Gastrocnemius medialis (tissue), 4 donors: ENCODE results near the gene GALNT4. TPM values are rescaled to one million over a fixed set of nuclear protein-coding genes. Genes with fewer than 3 reads are reported as not detected.

Experiments
- ATAC-seq, 2 donors: fragments of 150-250 bp; one replicate each; pipeline ENCODE4 v1.9.1; 2016
- DNase-seq, 2 donors: peaks; one replicate each; pipeline ENCODE4 v3.0.0-alpha.2; 2019
- H3K27ac ChIP-seq, 4 donors: fragments of 200-600 bp; sonication (generic); 1 replicate in 1 of 4; 2 replicates in 3 of 4; pipeline ENCODE4 v1.5.1; 2016 to 2018; ENCODE audit warnings: mild to moderate bottlenecking in 2 of 4, moderate library complexity in 1 of 4
- H3K27me3 ChIP-seq, 3 donors: fragments of 200-600 bp; sonication (generic) in 2 of 3; 1 replicate in 1 of 3; 2 replicates in 2 of 3; pipeline versions ENCODE4 v1.5.1 to v1.6.0; 2016 to 2019; ENCODE audit warnings: mild to moderate bottlenecking in 1 of 3, moderate library complexity in 1 of 3
- H3K36me3 ChIP-seq, 2 donors: fragments of 200-600 bp; sonication (generic) in 1 of 2; one replicate each; pipeline ENCODE4 v1.5.1; 2017 to 2018
- H3K4me1 ChIP-seq, 2 donors: fragments of 200-600 bp; sonication (generic) in 1 of 2; one replicate each; pipeline ENCODE4 v1.5.1; 2016 to 2017; ENCODE audit warnings: mild to moderate bottlenecking in 2 of 2
- H3K4me3 ChIP-seq, 4 donors: fragments of 200-600 bp; sonication (generic) in 3 of 4; 1 replicate in 1 of 4; 2 replicates in 3 of 4; pipeline ENCODE4 v1.5.1; 2016 to 2019; ENCODE audit warnings: mild to moderate bottlenecking in 2 of 4
- H3K9me3 ChIP-seq, 3 donors: fragments of 200-600 bp; sonication (generic) in 2 of 3; 1 replicate in 1 of 3; 2 replicates in 2 of 3; pipeline ENCODE4 v1.5.1; 2016 to 2019
- CTCF ChIP-seq, 5 experiments: fragments of 450-650 bp in 3 of 5; fragments of 200-600 bp in 2 of 5; sonication (generic) in 2 of 5; IDR thresholded peaks in 4 of 5; conservative IDR thresholded peaks in 1 of 5; 1 replicate in 4 of 5; 2 replicates in 1 of 5; pipeline ENCODE4 v1.5.1; 2016 to 2019; ENCODE audit warnings: antibody characterized with exemption in 5 of 5, mild to moderate bottlenecking in 3 of 5, moderate library complexity in 3 of 5
- POLR2A ChIP-seq, 2 donors: fragments of 450-650 bp; IDR thresholded peaks; one replicate each; pipeline ENCODE4 v1.6.1; 2017; ENCODE audit warnings: antibody characterized with exemption in 2 of 2, mild to moderate bottlenecking in 2 of 2, moderate library complexity in 2 of 2
- in situ Hi-C, 4 donors: fragments of 200-750 bp; cut with MboI; loops; one replicate each; pipeline versions ENCODE4 v1.15.0 to v1.8.0; 2017; ENCODE audit warnings: low sequenced_read_pairs in 4 of 4
- intact Hi-C: fragments of 100-400 bp; cut with DNase I; formaldehyde crosslinking; loops from one replicate; pipeline ENCODE4 v1.15.1; 2023; ENCODE audit warnings: low total_unique reads
- total RNA-seq, 4 donors: library from RNA; depleted of rRNA; stranded (reverse); fragments of >200 nt; gene quantifications; one replicate each; pipeline versions ENCODE4 v1.1.0 to v1.2.3, GENCODE V29; 2016

The GALNT4 gene
- total RNA-seq, 4 donors from 2014 or later = 1.2 to 2.2 (median 1.7) TPM

GRCh38 chr12:89540586-89540985 lies 16.0 kb upstream of the GALNT4 start:
- DNase-seq = no peak
- H3K36me3 ChIP-seq = no peaks in the 10 kb centered on the region
- peaks cover 7 to 28% of the 10 kb centered on the region in 2 donors for H3K4me1 ChIP-seq
- H3K9me3 ChIP-seq = no peaks in the 10 kb centered on the region
- no peaks in the 10 kb centered on the region for H3K27me3 ChIP-seq
- in situ Hi-C loops = loop anchor here (10.0 to 25.0 kb wide), 5 partner anchors 564 to 1422 kb away; partner anchors contain the start of gene CCER1 (in 2 of the 4)
- H3K27ac ChIP-seq = no peak overlapping the region
- ATAC-seq = no peak
- H3K4me3 ChIP-seq = no peak overlapping the region
- intact Hi-C loops = loop anchor here (5.0 to 10.0 kb wide), 3 partner anchors 712 to 1417 kb away; partner anchors contain the start of gene CCER1
- TF ChIP-seq POLR2A (IDR thresholded peaks at IDR 0.05) (no peak), CTCF (IDR thresholded peaks at IDR 0.05 in 4 of 5, conservative IDR thresholded peaks at IDR 0.05 in 1 of 5) (no peak)

GRCh38 chr12:89539426-89540223 lies 15.0 kb upstream of the GALNT4 start:
- intact Hi-C loops (loop anchor here (5.0 to 10.0 kb wide), 3 partner anchors 713 to 1418 kb away; partner anchors contain the start of gene CCER1), in situ Hi-C loops (loop anchor here (10.0 to 25.0 kb wide), 5 partner anchors 565 to 1423 kb away; partner anchors contain the start of gene CCER1 (in 2 of the 4))
- ATAC-seq (no peak), DNase-seq (no peak)
- Histone ChIP-seq H3K9me3 (no peaks in the 10 kb centered on the region), H3K4me1 (peaks cover 7 to 19% of the 10 kb centered on the region in 2 donors), H3K36me3 (no peaks in the 10 kb centered on the region), H3K4me3 (no peak overlapping the region), H3K27me3 (no peaks in the 10 kb centered on the region), H3K27ac (no peak overlapping the region)
- TF ChIP-seq CTCF (IDR thresholded peaks at IDR 0.05 in 4 of 5, conservative IDR thresholded peaks at IDR 0.05 in 1 of 5) (no peak), POLR2A (IDR thresholded peaks at IDR 0.05) (no peak)

GRCh38 chr12:89538897-89539296 lies 14.3 kb upstream of the GALNT4 start:
- Histone ChIP-seq H3K27me3 (no peaks in the 10 kb centered on the region), H3K27ac (no peak overlapping the region), H3K36me3 (no peaks in the 10 kb centered on the region), H3K4me3 (no peak overlapping the region), H3K9me3 (no peaks in the 10 kb centered on the region), H3K4me1 (peaks cover 2 to 11% of the 10 kb centered on the region in 2 donors)
- in situ Hi-C loops = loop anchor here in 2 of 4 donors (25.0 kb wide), 2 partner anchors 1398 to 1423 kb away; partner anchors contain the start of gene CCER1 (in 1 of the 2)
- TF ChIP-seq POLR2A (IDR thresholded peaks at IDR 0.05) = no peak
- TF ChIP-seq CTCF (IDR thresholded peaks at IDR 0.05 in 4 of 5, conservative IDR thresholded peaks at IDR 0.05 in 1 of 5) = no peak
- intact Hi-C loops = no loop called here
- DNase-seq (no peak), ATAC-seq (no peak)

- in situ Hi-C loops = loop anchor here in 2 of 4 donors (25.0 kb wide), 2 partner anchors 1400 to 1425 kb away; partner anchors contain the start of gene CCER1 (in 1 of the 2)
Observed at GRCh38 chr12:89537389-89537788, 12.8 kb upstream of the GALNT4 start.

More at GRCh38 chr12:89537389-89537788, 12.8 kb upstream of the GALNT4 start:
- no peak overlapping the region for H3K4me3 ChIP-seq
- intact Hi-C loops = no loop called here
- no peaks in the 10 kb centered on the region for H3K27me3 ChIP-seq
- H3K9me3 ChIP-seq = no peaks in the 10 kb centered on the region
- no peak overlapping the region for H3K27ac ChIP-seq
- H3K36me3 ChIP-seq = no peaks in the 10 kb centered on the region
- H3K4me1 ChIP-seq = no peaks in the 10 kb centered on the region
- DNase-seq = no peak
- TF ChIP-seq POLR2A (IDR thresholded peaks at IDR 0.05) = no peak
- TF ChIP-seq CTCF (IDR thresholded peaks at IDR 0.05 in 4 of 5, conservative IDR thresholded peaks at IDR 0.05 in 1 of 5) = no peak
- no peak for ATAC-seq
